Measurements from ENCODE around the gene SEC14L2. TPM values are rescaled to one million over a fixed set of nuclear protein-coding genes. Genes with fewer than 3 reads are reported as not detected.
A peak's percentile ranks its signal among the peaks of the same experiment; 100 is the strongest.

Gene SEC14L2
- total and polyA plus RNA-seq, 2 experiments from 2014 or later = 2.9 to 11.2 TPM

DNA sequence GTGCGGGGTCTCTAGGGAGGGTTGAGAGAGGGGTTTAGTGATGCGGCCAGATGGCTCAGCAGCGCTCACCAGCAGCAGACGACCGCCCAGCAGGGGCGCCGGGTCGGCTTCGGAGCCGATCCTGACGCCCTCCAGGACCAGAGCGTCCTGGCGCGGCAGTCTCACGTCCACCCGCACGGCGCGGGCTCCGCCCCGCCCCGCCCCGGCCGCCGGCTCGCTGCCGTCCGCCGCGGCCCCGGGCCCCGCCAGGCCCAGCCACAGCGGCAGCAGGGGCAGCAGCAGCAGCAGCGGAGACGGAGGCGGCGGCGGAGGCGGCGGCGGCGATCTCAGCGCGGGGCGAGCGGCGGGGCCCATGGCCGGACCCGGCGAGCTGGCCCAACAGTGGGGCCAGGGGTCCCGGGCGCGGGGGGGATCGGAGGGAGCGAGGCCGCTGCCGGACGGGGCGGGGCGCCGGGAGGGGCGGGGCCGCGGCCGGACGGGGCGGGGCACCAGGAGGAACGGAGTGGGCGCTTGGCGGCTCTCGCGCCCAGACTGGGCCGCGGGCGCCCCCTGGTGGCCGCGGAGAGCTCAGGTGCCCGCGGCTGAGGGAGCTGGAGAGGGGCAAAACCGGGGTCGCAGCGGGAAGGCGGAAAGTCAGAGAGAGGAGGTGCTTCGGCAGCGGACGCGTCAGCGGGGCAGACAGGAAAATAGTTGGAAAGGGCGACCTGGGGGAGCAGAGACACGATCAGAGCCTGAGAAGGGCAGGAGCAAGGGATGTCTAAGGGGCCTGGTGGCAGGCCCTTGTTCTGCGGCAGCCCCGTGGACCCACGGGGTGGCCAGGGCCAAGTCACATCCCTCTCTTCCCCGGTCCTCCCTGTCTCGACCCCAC lies 9.6 kb upstream of the SEC14L2 start, which contains the start of gene RNF215:
TSS of gene RNF215 (minus strand) at position 452 of the 868 bp plus-strand sequence. CDS start at position 354, 98 bp downstream.
- DNase-seq (ENCODE audit: low read depth in 1 of 2, low spot score in 1 of 2) = peak; percentile 85 to 91
- peaks cover 4% of the 10 kb centered on the region for H3K4me1 ChIP-seq (ENCODE audit: low read depth)
- TF ChIP-seq, protein P1, sequence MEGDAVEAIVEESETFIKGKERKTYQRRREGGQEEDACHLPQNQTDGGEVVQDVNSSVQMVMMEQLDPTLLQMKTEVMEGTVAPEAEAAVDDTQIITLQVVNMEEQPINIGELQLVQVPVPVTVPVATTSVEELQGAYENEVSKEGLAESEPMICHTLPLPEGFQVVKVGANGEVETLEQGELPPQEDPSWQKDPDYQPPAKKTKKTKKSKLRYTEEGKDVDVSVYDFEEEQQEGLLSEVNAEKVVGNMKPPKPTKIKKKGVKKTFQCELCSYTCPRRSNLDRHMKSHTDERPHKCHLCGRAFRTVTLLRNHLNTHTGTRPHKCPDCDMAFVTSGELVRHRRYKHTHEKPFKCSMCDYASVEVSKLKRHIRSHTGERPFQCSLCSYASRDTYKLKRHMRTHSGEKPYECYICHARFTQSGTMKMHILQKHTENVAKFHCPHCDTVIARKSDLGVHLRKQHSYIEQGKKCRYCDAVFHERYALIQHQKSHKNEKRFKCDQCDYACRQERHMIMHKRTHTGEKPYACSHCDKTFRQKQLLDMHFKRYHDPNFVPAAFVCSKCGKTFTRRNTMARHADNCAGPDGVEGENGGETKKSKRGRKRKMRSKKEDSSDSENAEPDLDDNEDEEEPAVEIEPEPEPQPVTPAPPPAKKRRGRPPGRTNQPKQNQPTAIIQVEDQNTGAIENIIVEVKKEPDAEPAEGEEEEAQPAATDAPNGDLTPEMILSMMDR (IDR thresholded peaks at IDR 0.05; ENCODE audit: low read depth, low read length) = peak; percentile 76
- H3K27ac ChIP-seq = peak within 1 kb of the TSS; percentile 63
- no peaks in the 10 kb centered on the region for H3K9me3 ChIP-seq (ENCODE audit: low read depth)
- H3K36me3 ChIP-seq = no peaks in the 10 kb centered on the region
- no peaks in the 10 kb centered on the region for H3K27me3 ChIP-seq
- peak within 1 kb of the TSS; percentile 52 for H3K4me3 ChIP-seq

GRCh38 chr22:30390974-30391691 lies 5.7 kb upstream of the SEC14L2 start:
- TF ChIP-seq, protein P1 (IDR thresholded peaks at IDR 0.05; ENCODE audit: low read depth, low read length) = peak; percentile 65
- no peaks in the 10 kb centered on the region for H3K4me1 ChIP-seq (ENCODE audit: low read depth)
- H3K27me3 ChIP-seq = no peaks in the 10 kb centered on the region
- H3K4me3 ChIP-seq = no peak overlapping the region
- no peaks in the 10 kb centered on the region for H3K9me3 ChIP-seq (ENCODE audit: low read depth)
- H3K36me3 ChIP-seq = no peaks in the 10 kb centered on the region
- peak; percentile 73 for DNase-seq (ENCODE audit: low read depth in 1 of 2, low spot score in 1 of 2)
- H3K27ac ChIP-seq = no peak overlapping the region

GRCh38 chr22:30392661-30393321 lies 4.0 kb upstream of the SEC14L2 start:
- TF ChIP-seq, protein P1 (IDR thresholded peaks at IDR 0.05; ENCODE audit: low read depth, low read length) = no peak
- H3K4me3 ChIP-seq = no peak overlapping the region
- H3K9me3 ChIP-seq (ENCODE audit: low read depth) = no peaks in the 10 kb centered on the region
- H3K27ac ChIP-seq = no peak overlapping the region
- no peaks in the 10 kb centered on the region for H3K36me3 ChIP-seq
- no peak for DNase-seq (ENCODE audit: low read depth in 1 of 2, low spot score in 1 of 2)
- no peaks in the 10 kb centered on the region for H3K4me1 ChIP-seq (ENCODE audit: low read depth)
- H3K27me3 ChIP-seq = no peaks in the 10 kb centered on the region

GRCh38 chr22:30393322-30393680 lies 3.5 kb upstream of the SEC14L2 start:
- Histone ChIP-seq H3K27ac (no peak overlapping the region), H3K4me1 (ENCODE audit: low read depth) (no peaks in the 10 kb centered on the region), H3K4me3 (no peak overlapping the region), H3K36me3 (no peaks in the 10 kb centered on the region), H3K27me3 (no peaks in the 10 kb centered on the region), H3K9me3 (ENCODE audit: low read depth) (no peaks in the 10 kb centered on the region)
- TF ChIP-seq, protein P1 (IDR thresholded peaks at IDR 0.05; ENCODE audit: low read depth, low read length) = no peak
- no peak for DNase-seq (ENCODE audit: low read depth in 1 of 2, low spot score in 1 of 2)

DNA sequence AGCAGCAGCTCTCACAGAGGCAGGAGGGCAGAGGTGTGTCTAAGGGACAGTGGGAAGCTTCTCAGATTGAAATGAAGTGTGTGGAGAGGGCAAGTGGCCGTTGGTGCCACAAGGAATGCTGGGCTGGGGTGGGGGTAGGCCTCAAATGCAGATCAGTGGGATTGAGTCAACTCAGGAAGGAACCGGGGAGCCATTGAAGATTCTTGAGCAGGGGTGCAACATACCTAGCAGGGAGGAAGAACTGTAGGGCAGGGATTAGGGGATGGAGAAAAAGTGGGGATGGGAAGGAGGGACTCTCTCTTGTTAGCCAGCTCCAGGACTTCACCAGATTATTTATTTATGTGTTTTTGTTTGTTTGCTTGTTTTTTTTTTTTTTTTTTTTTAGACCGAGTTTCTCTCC lies 2.9 kb upstream of the SEC14L2 start:
- H3K4me1 ChIP-seq (ENCODE audit: low read depth) = no peaks in the 10 kb centered on the region
- no peaks in the 10 kb centered on the region for H3K9me3 ChIP-seq (ENCODE audit: low read depth)
- TF ChIP-seq, protein P1 (IDR thresholded peaks at IDR 0.05; ENCODE audit: low read depth, low read length) = no peak
- no peak overlapping the region for H3K27ac ChIP-seq
- no peak overlapping the region for H3K4me3 ChIP-seq
- no peaks in the 10 kb centered on the region for H3K36me3 ChIP-seq
- H3K27me3 ChIP-seq = no peaks in the 10 kb centered on the region
- DNase-seq (ENCODE audit: low read depth in 1 of 2, low spot score in 1 of 2) = no peak

Data from cardiac muscle cell (in vitro differentiated cells and primary cell).